NCI-H69 (cell line): ENCODE data around the gene KCNC2.
A peak's percentile ranks its signal among the peaks of the same experiment; 100 is the strongest.

Experiments
- DNase-seq: peaks from one replicate; lab custom pipeline; 2025; lab: John Stamatoyannopoulos, UW

KCNC2 gene

GRCh38 chr12:75058228-75058627 lies 151.4 kb downstream of the KCNC2 start:
- no peak for DNase-seq

GRCh38 chr12:75048767-75049166 lies 160.9 kb downstream of the KCNC2 start:
- DNase-seq: no peak

GRCh38 chr12:75047885-75048525 lies 161.6 kb downstream of the KCNC2 start:
- DNase-seq: no peak

GRCh38 chr12:75042125-75042524 lies 167.5 kb downstream of the KCNC2 start:
- peak; percentile 6 for DNase-seq

GRCh38 chr12:75041472-75041871 lies 168.2 kb downstream of the KCNC2 start:
- peak; percentile 29 for DNase-seq

GRCh38 chr12:75020068-75020557 lies 189.5 kb downstream of the KCNC2 start:
- DNase-seq: peak; percentile 7

GRCh38 chr12:75011120-75011519 lies 198.5 kb downstream of the KCNC2 start:
- DNase-seq: no peak

- DNase-seq: no peak
Measured at GRCh38 chr12:75007133-75007532, 202.5 kb downstream of the KCNC2 start.

- DNase-seq: no peak
Measured at GRCh38 chr12:75000120-75000519, 209.5 kb downstream of the KCNC2 start.

- DNase-seq: no peak
Measured at GRCh38 chr12:74999474-74999873, 210.2 kb downstream of the KCNC2 start.
